Measurements from ENCODE around the gene VWA8. TPM values are rescaled to one million over a fixed set of nuclear protein-coding genes. Genes with fewer than 3 reads are reported as not detected.

VWA8 gene
- total and polyA plus RNA-seq, 2 of the 8 experiments (the other 6 are each of a cell fraction or from before 2014, with no cell fraction given): 5.9 to 19.6 TPM

DNA sequence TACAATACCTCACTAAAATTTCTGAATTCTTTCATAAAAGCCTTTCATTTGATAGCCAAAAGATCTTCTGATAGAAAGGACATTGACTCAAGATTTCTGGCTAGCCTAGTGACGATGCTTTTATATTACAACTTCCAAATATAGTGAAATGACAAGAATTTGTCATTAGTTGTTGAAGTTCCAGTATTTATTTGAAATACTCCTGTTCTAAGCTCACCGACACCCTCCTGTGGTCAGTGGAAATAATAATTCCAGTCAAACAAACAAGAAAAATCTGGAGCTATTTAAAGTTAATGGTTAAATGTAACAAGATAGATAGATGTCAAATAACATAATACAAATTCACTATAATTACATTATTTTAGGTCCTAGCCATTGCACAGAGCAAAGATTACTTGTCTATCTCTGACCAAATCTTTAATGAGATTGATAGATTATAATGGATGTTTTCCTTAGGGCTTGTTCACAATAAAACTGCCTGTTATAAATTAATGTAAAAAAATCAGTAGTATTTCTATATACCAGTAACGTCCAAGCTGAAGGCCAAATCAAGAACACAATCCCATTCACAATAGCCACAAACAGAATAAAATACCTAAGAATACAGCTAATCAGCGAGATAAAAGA, 308.1 kb downstream of the VWA8 start:
- no peak for FAIRE-seq
- Histone ChIP-seq H4K20me1 (replicated peaks in 1 of 2; ENCODE audit: control insufficient read depth in 1 of 2, insufficient read depth in 2 of 2, low read length in 2 of 2) (peaks cover 0 to 1% of the 10 kb centered on the region in 2 experiments), H4K91ac (replicated peaks; ENCODE audit: insufficient read length, low read length) (no peak overlapping the region), H3K79me1 (ENCODE audit: low read depth, low read length) (0 out of 2 replicates have a peak, but pooled peaks cover 2% of the 10 kb centered on the region), H2AK5ac (ENCODE audit: low read depth, low read length) (no peak overlapping the region), H2BK5ac (ENCODE audit: low read depth, low read length) (no peak overlapping the region), H2BK20ac (ENCODE audit: low read length) (no peak overlapping the region), H2BK120ac (replicated peaks; ENCODE audit: low read depth, low read length) (no peak overlapping the region), H3K4me2 (ENCODE audit: insufficient read depth in 1 of 2, low read depth in 2 of 2, low read length in 2 of 2) (no peak overlapping the region), H3K14ac (ENCODE audit: insufficient read length) (no peak overlapping the region), H4K8ac (ENCODE audit: extremely low read depth, insufficient read depth, low read length) (no peak overlapping the region), H2BK15ac (ENCODE audit: low read length) (no peak overlapping the region), H2BK12ac (ENCODE audit: low read depth, low read length) (no peak overlapping the region), H3K4me1 (replicated peaks in 1 of 4; ENCODE audit: control insufficient read depth in 3 of 4, insufficient read depth in 4 of 4, low read length in 3 of 4) (no peaks in the 10 kb centered on the region), H3K79me2 (ENCODE audit: control insufficient read depth in 1 of 2, insufficient read depth in 2 of 2, low read length in 2 of 2) (no peaks in the 10 kb centered on the region), H2AFZ (ENCODE audit: low read length) (no peak overlapping the region), H3K4me3 (ENCODE audit: extremely low read depth in 1 of 4, insufficient read depth in 2 of 4, low read depth in 3 of 4, low read length in 4 of 4) (no peak overlapping the region), H3K9ac (replicated peaks in 1 of 4; ENCODE audit: extremely low read depth in 1 of 4, low read depth in 3 of 4, low read length in 3 of 4) (no peak overlapping the region), H3K23ac (ENCODE audit: insufficient read length) (no peak overlapping the region), H3K27me3 (replicated peaks in 1 of 4; ENCODE audit: control insufficient read depth in 3 of 4, extremely low read depth in 1 of 4, insufficient read depth in 3 of 4, low read length in 3 of 4) (no peaks in the 10 kb centered on the region), H3K18ac (ENCODE audit: extremely low read depth, low read length) (no peak overlapping the region), H3K9me3 (ENCODE audit: insufficient read depth in 2 of 2, low read depth in 1 of 2, low read length in 1 of 2) (peaks cover 0 to 4% of the 10 kb centered on the region in 2 experiments; a peak in 1 of 4 replicates), H3K36me3 (ENCODE audit: control insufficient read depth in 2 of 4, insufficient read depth in 4 of 4, low read length in 3 of 4) (no peaks in the 10 kb centered on the region; a peak in 1 of 8 replicates), H3K56ac (replicated peaks; ENCODE audit: insufficient read length, low read depth, low read length) (no peak overlapping the region), H3K4ac (replicated peaks; ENCODE audit: insufficient read length, low read depth, low read length) (no peak overlapping the region), H3K23me2 (ENCODE audit: low read depth, low read length) (no peaks in the 10 kb centered on the region), H3K27ac (ENCODE audit: low read depth, low read length) (no peak overlapping the region), H4K5ac (ENCODE audit: insufficient read length, low read depth, low read length) (no peak overlapping the region)
- CTCF ChIA-PET (ENCODE audit: partially characterized antibody): interaction anchor here (0.8 to 7.6 kb wide), 32 partner anchors 8 to 563 kb away, joined by 3 to 56 read pairs (median 4); partner anchors contain the start of gene RGCC
- no peak for TF ChIP-seq JUND (IDR thresholded peaks at IDR 0.05; ENCODE audit: low read length)
- TF ChIP-seq, protein P1, sequence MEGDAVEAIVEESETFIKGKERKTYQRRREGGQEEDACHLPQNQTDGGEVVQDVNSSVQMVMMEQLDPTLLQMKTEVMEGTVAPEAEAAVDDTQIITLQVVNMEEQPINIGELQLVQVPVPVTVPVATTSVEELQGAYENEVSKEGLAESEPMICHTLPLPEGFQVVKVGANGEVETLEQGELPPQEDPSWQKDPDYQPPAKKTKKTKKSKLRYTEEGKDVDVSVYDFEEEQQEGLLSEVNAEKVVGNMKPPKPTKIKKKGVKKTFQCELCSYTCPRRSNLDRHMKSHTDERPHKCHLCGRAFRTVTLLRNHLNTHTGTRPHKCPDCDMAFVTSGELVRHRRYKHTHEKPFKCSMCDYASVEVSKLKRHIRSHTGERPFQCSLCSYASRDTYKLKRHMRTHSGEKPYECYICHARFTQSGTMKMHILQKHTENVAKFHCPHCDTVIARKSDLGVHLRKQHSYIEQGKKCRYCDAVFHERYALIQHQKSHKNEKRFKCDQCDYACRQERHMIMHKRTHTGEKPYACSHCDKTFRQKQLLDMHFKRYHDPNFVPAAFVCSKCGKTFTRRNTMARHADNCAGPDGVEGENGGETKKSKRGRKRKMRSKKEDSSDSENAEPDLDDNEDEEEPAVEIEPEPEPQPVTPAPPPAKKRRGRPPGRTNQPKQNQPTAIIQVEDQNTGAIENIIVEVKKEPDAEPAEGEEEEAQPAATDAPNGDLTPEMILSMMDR (IDR thresholded peaks at IDR 0.05; ENCODE audit: control extremely low read depth in 1 of 3, insufficient read depth in 1 of 3, low read depth in 1 of 3, low read length in 3 of 3): peak in 2 of 3 experiments; percentile 24 to 31; a peak in 2 of 4 replicates
- no peak for TF ChIP-seq CBX8 (IDR thresholded peaks at IDR 0.05; ENCODE audit: borderline replicate concordance, low read depth, low read length)
- peak; percentile 62 to 72 for TF ChIP-seq RAD21 (IDR thresholded peaks at IDR 0.05 in 1 of 2, conservative IDR thresholded peaks at IDR 0.05 in 1 of 2; ENCODE audit: low read depth in 2 of 2, low read length in 2 of 2)
- no peak for TF ChIP-seq KDM1A (IDR thresholded peaks at IDR 0.05; ENCODE audit: borderline replicate concordance, low read length)
- POLR2A ChIA-PET (ENCODE audit: partially characterized antibody): no interaction called here
- WGBS, 2 experiments (ENCODE audit: extremely low coverage in 1 of 2, insufficient coverage in 1 of 2, insufficient read length in 1 of 2, insufficient replicate concordance in 2 of 2, low coverage in 1 of 2, low lambda C conversion rate in 2 of 2, missing lambda C conversion rate in 1 of 2): 58% methylated on average over 4 of the region's 4 CpGs; no CpG with 5 or more reads in 1 of the 2 experiments
- no peak for DNase-seq (ENCODE audit: low read depth in 1 of 2, low spot score in 2 of 2)
